Activated T-cell treated with anti-CD3 and anti-CD28 coated beads, Interleukin-2, amount 50 U/mL, for 4 hours (primary cell): ENCODE results near the gene VNN1. TPM values are rescaled to one million over a fixed set of nuclear protein-coding genes. Genes with fewer than 3 reads are reported as not detected.
"Not testable (repeated sequence)": the region's sequence is repeated elsewhere in the genome, so short reads cannot be mapped to it uniquely, and the experiment has no call there.

Experiments used
- ATAC-seq, 2 donors: fragments of 200-7000 bp; cut with Tn5 transposase; one replicate each; pipeline ENCODE4 v1.10.0; 2021
- DNase-seq: peaks from one replicate; pipeline ENCODE4 v3.0.0-alpha.2; 2020
- H3K27me3 Mint-ChIP-seq: one replicate; pipeline ENCODE4 v1.8.0; 2021; ENCODE audit warnings: low read depth, mixed read lengths
- H3K36me3 Mint-ChIP-seq: one replicate; pipeline ENCODE4 v1.8.0; 2022; ENCODE audit warnings: mixed read lengths; ENCODE audit not compliant: insufficient read depth
- H3K4me1 Mint-ChIP-seq: one replicate; pipeline ENCODE4 v1.8.0; 2021; ENCODE audit warnings: low read depth, mixed read lengths
- H3K4me3 Mint-ChIP-seq: one replicate; pipeline ENCODE4 v1.8.0; 2021; ENCODE audit warnings: mild to moderate bottlenecking, moderate library complexity, mixed read lengths
- H3K9me3 Mint-ChIP-seq: one replicate; pipeline ENCODE4 v1.8.0; 2021; ENCODE audit warnings: mixed read lengths
- total RNA-seq, 3 donors: library from RNA; stranded (reverse); gene quantifications; one replicate each; pipeline ENCODE4 v1.2.1, GENCODE V29; 2021

Gene VNN1
- total RNA-seq, 3 donors from 2014 or later: not detected

DNA sequence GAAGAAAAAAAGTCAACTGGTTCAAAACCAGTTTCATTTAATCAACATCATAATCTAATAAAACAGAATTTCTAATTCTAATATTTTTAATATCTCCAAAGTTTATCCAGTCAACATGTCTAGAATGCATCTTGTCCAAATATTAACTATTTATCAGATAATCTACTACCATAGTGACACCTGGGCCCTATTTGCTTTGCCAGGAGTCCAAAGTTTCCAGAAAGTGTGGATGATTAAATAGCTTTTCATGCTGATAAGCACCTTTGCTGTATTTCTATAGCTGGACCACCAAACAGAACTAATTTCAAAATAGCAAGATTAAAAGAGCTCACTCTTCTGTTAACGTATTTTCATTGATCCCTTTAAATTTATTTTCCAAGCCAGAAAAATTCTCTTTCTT, 42.6 kb downstream of the VNN1 start:
- Mint-ChIP-seq H3K4me3 (no peak overlapping the region), H3K36me3 (no peaks in the 10 kb centered on the region), H3K9me3 (no peaks in the 10 kb centered on the region), H3K27me3 (peaks cover 4% of the 10 kb centered on the region), H3K4me1 (peaks cover 5% of the 10 kb centered on the region)
- no peak for DNase-seq
- no peak for ATAC-seq

DNA sequence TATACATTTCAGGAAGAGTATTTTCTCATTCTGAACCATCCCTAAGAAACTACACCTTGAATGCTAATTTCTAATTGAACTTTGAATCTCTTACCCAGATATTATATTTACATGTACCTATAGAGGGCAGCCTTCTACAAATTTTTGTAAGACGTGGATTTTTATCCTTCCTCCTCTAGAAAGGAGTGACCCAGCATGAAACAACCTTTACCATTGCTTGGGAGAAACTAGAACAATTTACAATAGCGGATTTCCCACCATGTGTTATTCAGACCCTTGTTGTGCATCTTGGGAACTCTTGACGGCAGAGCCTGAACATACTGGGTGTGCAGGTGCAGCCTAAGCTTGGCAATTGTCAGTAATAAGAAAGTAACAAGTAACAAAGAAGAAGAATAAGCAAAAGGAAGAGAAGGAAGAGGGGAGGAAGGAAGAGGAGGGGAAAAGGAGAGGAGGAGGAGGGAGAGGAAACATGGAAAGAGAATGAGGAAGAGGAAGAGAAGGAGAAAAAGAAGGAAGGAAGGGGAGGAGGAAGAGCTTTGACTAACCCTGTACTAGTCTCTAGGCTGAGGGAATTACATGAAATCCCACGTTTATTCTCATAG, 44.1 kb downstream of the VNN1 start:
- H3K4me1 Mint-ChIP-seq: peaks cover 2% of the 10 kb centered on the region
- no peaks in the 10 kb centered on the region for H3K9me3 Mint-ChIP-seq
- H3K27me3 Mint-ChIP-seq: peaks cover 4% of the 10 kb centered on the region
- DNase-seq: no peak
- no peak overlapping the region for H3K4me3 Mint-ChIP-seq
- ATAC-seq: peak; percentile 30 to 62
- no peaks in the 10 kb centered on the region for H3K36me3 Mint-ChIP-seq

DNA sequence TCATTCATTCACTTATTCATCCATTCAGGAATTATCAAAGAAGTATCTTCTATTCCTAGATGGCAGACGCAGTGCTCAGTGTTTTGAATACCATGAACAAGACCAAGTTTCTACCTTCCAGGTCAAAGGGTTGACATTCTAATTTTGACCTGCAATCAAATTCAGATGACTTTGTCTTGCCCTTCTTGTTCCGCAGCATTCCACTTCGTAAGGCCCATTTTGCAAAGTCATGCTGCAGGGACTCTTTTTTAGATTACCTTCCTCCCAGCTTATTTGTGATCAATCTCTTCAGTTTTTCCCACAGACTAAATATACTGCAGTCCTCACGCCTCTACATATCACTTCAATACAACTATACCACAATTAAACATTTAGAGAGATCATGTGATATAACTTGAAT, 47.7 kb downstream of the VNN1 start:
- Mint-ChIP-seq H3K4me1 (peaks cover 2% of the 10 kb centered on the region), H3K27me3 (peaks cover 3% of the 10 kb centered on the region), H3K4me3 (no peak overlapping the region), H3K9me3 (no peaks in the 10 kb centered on the region), H3K36me3 (no peaks in the 10 kb centered on the region)
- ATAC-seq (no peak), DNase-seq (no peak)

DNA sequence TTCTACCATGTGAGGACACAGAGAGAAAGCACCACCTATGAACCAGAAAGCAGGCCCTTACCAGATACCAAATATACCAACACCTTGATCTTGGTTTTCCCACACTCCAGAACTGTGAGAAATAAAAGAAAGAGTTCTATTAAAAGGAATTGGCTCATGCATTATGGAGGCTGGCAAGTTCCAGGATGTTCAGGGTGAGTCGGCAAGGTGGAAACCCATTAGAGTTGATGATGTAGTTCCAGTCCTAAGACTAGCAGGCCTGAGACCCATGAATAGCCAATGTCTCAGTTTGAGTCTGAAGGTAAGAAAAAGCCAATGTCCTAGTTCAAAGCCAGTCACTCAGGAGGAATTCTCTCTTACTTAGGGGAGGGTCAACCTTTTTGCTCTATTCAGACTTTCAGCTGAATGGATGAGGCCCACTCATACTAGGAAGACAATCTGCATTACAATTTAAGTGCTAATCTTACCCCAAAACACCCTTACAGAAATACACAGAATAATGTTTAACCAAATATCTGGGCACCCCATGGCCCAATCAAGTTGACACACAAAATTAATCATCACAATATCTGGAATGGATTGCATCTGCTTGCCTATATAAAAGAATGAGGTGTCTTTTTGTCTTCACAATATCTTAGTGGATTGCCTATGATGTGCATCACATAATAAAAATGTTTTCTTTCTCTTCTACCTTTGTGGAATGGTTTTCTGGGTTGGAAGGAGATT, 49.4 kb downstream of the VNN1 start:
- H3K27me3 Mint-ChIP-seq: no peaks in the 10 kb centered on the region
- ATAC-seq (no peak), DNase-seq (no peak)
- no peak overlapping the region for H3K4me3 Mint-ChIP-seq
- H3K4me1 Mint-ChIP-seq: no peaks in the 10 kb centered on the region
- no peaks in the 10 kb centered on the region for H3K36me3 Mint-ChIP-seq
- no peaks in the 10 kb centered on the region for H3K9me3 Mint-ChIP-seq

DNA sequence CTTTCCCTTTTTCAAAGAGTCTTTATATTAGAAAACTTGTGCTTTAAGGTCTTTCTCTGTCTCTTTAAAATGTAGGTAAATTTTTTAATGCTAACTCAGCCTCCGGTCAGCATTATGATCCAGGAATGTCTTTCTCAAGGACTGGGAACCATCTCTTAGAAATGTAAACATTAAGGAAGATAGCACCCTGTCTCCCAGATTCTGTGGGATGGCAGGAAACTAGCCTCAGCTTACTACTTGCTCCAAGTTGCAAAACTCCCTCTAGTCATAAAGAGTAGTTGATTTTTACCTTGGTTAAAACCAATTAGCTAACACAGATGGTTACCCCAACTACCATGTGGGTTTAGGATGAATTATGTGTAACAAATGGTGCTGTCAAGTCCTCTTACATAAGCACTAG, 50.2 kb downstream of the VNN1 start:
- H3K4me1 Mint-ChIP-seq: no peaks in the 10 kb centered on the region
- no peaks in the 10 kb centered on the region for H3K27me3 Mint-ChIP-seq
- H3K9me3 Mint-ChIP-seq: no peaks in the 10 kb centered on the region
- no peak for ATAC-seq
- no peak for DNase-seq
- no peak overlapping the region for H3K4me3 Mint-ChIP-seq
- no peaks in the 10 kb centered on the region for H3K36me3 Mint-ChIP-seq

DNA sequence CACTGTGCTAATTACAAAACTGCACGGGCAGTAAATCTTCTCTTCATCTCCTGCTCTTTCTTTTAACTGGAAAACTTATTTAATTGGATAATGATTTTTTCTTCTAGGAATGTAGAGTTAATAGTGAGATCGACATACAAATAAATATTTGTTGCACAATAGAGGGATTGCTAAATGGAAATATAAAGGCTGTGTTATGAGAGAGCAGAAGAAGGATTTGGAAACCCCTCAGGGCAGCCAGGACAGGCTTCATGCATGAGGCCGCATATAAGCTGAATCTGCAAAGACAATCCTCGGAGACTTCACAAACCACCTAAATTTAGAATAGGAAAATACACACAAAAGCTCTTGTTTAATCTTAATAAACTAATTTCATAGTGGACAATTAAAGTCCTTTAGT, 51.9 kb downstream of the VNN1 start:
- no peak for DNase-seq
- no peaks in the 10 kb centered on the region for H3K27me3 Mint-ChIP-seq
- H3K4me1 Mint-ChIP-seq: no peaks in the 10 kb centered on the region
- no peak for ATAC-seq
- no peak overlapping the region for H3K4me3 Mint-ChIP-seq
- H3K9me3 Mint-ChIP-seq: no peaks in the 10 kb centered on the region
- no peaks in the 10 kb centered on the region for H3K36me3 Mint-ChIP-seq

DNA sequence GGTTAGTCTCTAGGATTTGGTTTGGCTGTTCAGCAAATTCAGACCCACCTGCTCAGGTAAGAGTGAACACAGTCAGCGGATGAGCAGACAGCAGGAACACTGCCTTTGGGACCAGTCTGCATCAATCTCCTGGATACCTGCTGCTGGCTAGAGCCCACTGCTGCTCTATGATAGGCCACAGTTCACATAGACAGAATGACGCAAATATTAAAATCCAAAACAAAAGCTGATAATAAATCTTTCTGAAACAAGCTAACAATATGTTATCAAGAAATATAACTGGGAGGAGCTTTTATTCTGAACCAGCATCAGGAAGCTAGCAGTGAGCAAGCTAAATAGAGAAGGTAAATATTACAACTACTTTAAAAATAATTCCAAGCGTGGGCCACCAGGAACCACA, 54.8 kb downstream of the VNN1 start, which contains the start of gene TAAR1:
TAAR1 (minus strand) TSS at position 101 of the 400 bp plus-strand sequence. CDS start 13,179 bp downstream, outside the sequence.
- ATAC-seq (no peak), DNase-seq (no peak)
- H3K36me3 Mint-ChIP-seq: no peaks in the 10 kb centered on the region
- no peaks in the 10 kb centered on the region for H3K9me3 Mint-ChIP-seq
- H3K4me1 Mint-ChIP-seq: no peaks in the 10 kb centered on the region
- H3K4me3 Mint-ChIP-seq: no peak within 1 kb of the TSS
- no peaks in the 10 kb centered on the region for H3K27me3 Mint-ChIP-seq

DNA sequence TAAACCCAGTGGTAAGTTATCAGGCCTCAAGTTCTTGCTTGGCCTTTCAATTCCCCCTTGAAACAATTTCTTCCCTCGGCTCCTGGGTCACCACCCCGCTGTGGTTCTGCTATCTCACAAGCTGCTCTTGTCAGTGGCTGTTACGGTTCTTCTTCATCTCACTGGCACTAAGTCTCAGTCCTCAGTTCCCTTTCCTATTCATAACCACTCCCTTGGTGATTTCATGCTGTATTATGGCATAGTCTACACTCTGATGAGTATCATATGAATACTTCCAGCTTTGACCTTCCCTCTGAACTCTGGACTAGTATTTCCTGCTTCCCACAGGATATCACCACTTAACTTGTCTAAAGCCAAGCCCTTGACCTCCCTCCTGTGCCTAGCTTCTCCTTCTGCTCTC, 62.8 kb downstream of the VNN1 start:
- no peaks in the 10 kb centered on the region for H3K36me3 Mint-ChIP-seq
- no peaks in the 10 kb centered on the region for H3K27me3 Mint-ChIP-seq
- DNase-seq (no peak), ATAC-seq (no peak)
- H3K4me1 Mint-ChIP-seq: peaks cover 2% of the 10 kb centered on the region
- H3K9me3 Mint-ChIP-seq: no peaks in the 10 kb centered on the region
- no peak overlapping the region for H3K4me3 Mint-ChIP-seq

DNA sequence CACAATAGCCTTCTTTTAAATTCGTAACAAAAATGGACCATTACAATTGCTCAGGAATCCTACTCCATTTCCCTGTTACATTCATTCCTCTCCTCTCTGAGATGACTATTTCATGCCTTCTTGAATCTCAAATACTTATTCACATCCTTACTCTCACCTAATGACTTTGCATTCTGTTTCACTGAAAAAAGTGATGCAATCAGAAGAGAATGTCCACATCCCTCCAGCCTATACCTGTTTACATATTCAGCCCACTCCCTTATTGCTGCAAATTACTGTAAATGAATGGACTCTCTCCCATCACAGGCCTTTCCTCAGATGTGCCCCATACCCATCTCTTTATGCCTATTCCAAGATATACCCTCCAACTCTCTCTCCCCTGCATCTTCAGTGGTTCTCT, 63.4 kb downstream of the VNN1 start:
- Mint-ChIP-seq H3K4me1 (peaks cover 2% of the 10 kb centered on the region), H3K36me3 (no peaks in the 10 kb centered on the region), H3K4me3 (no peak overlapping the region), H3K9me3 (no peaks in the 10 kb centered on the region), H3K27me3 (no peaks in the 10 kb centered on the region)
- DNase-seq (no peak), ATAC-seq (no peak)

DNA sequence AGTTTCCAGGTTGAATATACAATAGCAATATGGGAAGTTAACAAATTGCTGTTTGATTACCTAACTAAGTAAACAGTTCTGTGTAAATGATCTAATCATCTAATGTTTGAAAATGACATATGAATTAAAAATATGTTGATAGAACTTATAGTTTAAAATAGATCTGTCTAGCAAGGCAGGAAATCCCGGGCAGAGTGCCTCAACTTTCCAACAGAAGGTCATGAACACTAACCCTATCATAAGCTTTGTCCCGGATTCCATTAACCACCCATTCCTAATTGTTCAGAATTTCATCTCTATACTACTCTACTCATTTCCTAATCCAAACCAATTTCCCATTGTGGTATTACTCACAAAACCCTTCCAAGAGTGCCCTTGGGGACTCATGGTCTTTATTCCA, 65.0 kb downstream of the VNN1 start:
- no peak overlapping the region for H3K4me3 Mint-ChIP-seq
- no peak for DNase-seq
- H3K36me3 Mint-ChIP-seq: no peaks in the 10 kb centered on the region
- H3K9me3 Mint-ChIP-seq: no peaks in the 10 kb centered on the region
- no peaks in the 10 kb centered on the region for H3K27me3 Mint-ChIP-seq
- no peak for ATAC-seq
- peaks cover 2% of the 10 kb centered on the region for H3K4me1 Mint-ChIP-seq

DNA sequence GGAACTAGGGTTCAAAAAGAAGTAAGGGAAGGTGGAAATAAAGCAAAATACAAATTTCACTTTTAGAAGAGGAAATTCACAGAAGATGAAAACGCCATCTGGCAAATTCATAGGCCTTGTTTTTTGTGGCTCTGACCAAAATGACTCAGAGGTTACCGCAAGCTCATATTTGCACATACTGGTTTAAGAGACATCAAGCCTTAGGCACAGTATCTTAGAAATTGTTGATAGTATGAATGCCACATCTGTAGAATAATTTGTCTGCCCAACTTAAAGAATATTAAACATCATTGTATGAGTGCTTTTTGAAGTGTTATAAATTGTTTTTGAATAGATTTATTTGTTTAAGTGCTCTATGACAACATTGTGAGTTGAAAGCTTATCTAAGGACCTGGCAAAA, 65.5 kb downstream of the VNN1 start:
- H3K4me3 Mint-ChIP-seq: no peak overlapping the region
- ATAC-seq (peak in 1 of 2 donors; percentile 54), DNase-seq (no peak)
- no peaks in the 10 kb centered on the region for H3K27me3 Mint-ChIP-seq
- H3K4me1 Mint-ChIP-seq: peaks cover 2% of the 10 kb centered on the region
- H3K36me3 Mint-ChIP-seq: no peaks in the 10 kb centered on the region
- no peaks in the 10 kb centered on the region for H3K9me3 Mint-ChIP-seq

DNA sequence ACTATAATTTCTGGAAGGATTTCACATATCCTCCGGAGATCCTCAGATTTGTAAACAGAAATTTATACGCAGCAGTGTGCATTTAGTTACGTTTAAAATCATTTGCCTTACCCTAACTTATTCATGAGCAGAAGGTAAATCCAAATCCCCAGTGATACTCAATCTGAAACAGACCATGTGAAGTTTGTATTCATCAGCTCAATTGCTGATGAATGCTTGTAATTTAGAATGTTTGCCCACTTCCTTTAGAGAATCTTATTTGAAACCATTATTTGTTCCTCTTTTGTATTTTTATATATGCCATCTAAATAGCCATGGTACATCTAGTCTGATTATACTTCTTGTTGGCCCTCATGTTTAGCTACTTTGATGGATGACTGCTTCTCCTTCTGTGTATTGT, 70.3 kb downstream of the VNN1 start:
- Mint-ChIP-seq H3K27me3 (peaks cover 4% of the 10 kb centered on the region), H3K4me3 (no peak overlapping the region), H3K9me3 (no peaks in the 10 kb centered on the region), H3K36me3 (no peaks in the 10 kb centered on the region), H3K4me1 (peaks cover 1% of the 10 kb centered on the region)
- ATAC-seq (no peak), DNase-seq (no peak)

DNA sequence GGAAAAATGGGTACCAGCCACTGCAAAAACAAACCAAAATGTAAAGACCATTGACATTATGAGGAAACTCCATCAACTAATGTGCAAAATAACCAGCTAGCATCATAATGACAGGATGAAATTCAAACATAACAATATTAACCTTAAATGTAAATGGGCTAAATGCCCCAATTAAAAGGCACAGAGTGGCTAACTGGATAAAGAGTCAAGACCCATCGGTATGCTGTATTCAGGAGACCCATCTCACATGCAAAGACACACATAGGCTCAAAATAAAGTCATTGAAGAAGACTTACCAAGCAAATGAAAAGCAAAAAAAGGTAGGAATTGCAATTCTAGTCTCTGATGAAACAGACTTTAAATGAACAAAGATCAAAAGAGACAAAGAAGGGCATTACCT, 76.7 kb downstream of the VNN1 start:
- not testable (repeated sequence) for DNase-seq, H3K4me1 Mint-ChIP-seq, ATAC-seq, H3K4me3 Mint-ChIP-seq, H3K9me3 Mint-ChIP-seq, H3K36me3 Mint-ChIP-seq
- H3K27me3 Mint-ChIP-seq: peaks cover 36% of the 10 kb centered on the region

DNA sequence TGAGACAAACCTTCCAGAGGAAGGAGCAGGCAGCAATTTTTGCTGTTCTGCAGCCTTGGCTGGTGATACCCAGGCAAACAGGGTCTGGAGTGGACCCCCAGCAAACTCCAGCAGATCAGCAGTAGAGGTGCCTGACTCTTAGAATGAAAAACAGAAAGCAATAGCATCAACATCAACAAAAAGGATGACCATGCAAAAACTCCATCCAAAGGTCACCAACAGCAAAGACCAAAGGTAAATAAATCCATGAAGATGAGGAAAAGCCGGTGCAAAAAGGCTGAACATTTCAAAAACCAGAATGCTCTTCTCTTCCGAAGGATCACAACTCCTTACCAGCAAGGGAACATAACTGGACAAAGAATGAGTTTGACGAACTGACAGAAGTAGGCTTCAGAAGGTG, 77.9 kb downstream of the VNN1 start:
- H3K4me3 Mint-ChIP-seq, H3K4me1 Mint-ChIP-seq, DNase-seq, H3K9me3 Mint-ChIP-seq, H3K36me3 Mint-ChIP-seq, ATAC-seq: not testable (repeated sequence)
- peaks cover 36% of the 10 kb centered on the region for H3K27me3 Mint-ChIP-seq

DNA sequence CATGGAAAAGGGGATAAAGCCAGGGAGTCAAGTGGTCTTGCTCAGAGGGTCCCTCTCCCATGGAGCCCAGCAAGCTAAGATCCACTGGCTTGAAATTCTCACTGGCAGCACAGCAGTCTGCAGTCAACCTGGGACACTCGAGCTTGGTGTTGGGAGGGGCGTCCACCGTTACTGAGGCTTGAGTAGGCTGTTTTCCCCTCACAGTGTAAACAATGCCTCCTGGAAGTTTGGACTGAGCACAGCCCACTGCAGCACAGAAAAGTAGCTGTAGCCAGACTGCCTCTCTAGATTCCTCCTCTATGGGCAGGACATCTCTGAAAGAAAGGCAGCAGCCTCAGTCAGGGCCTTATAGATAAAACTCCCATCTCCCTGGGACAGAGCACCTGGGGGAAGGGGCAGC, 78.6 kb downstream of the VNN1 start:
- not testable (repeated sequence) for H3K36me3 Mint-ChIP-seq, H3K9me3 Mint-ChIP-seq, ATAC-seq, DNase-seq, H3K4me3 Mint-ChIP-seq, H3K4me1 Mint-ChIP-seq
- peaks cover 36% of the 10 kb centered on the region for H3K27me3 Mint-ChIP-seq
